Fibroblast of lung (primary cell): ENCODE results near the gene FGR. TPM values are rescaled to one million over a fixed set of nuclear protein-coding genes. Genes with fewer than 3 reads are reported as not detected.
A peak's percentile ranks its signal among the peaks of the same experiment; 100 is the strongest.

Experiments used
- DNase-seq, 2 donors: peaks; one replicate each; pipeline versions ENCODE4 v3.0.0 to v3.0.0-alpha.2; 2010; ENCODE audit warnings: low read depth in 2 of 2
- H2AFZ ChIP-seq: 2 replicates; pipeline ENCODE4 v1.5.1; 2012; ENCODE audit warnings: low read length, control low read depth, inconsistent platforms
- H3K27ac ChIP-seq: 2 replicates; pipeline ENCODE4 v1.5.1; 2011; ENCODE audit warnings: low read length, control low read depth; ENCODE audit not compliant: insufficient read depth
- H3K27me3 ChIP-seq: 2 replicates; pipeline ENCODE4 v1.5.1; 2011; ENCODE audit warnings: mild to moderate bottlenecking, low read length; ENCODE audit not compliant: control insufficient read depth, insufficient read depth
- H3K36me3 ChIP-seq: 2 replicates; pipeline ENCODE4 v1.5.1; 2011; ENCODE audit warnings: low read length; ENCODE audit not compliant: control insufficient read depth, insufficient read depth
- H3K4me1 ChIP-seq: 2 replicates; pipeline ENCODE4 v1.5.1; 2011; ENCODE audit warnings: low read length; ENCODE audit not compliant: control insufficient read depth, insufficient read depth; ENCODE audit errors: extremely low read depth
- H3K4me2 ChIP-seq: 2 replicates; pipeline ENCODE4 v1.5.1; 2011; ENCODE audit warnings: low read length, control low read depth; ENCODE audit not compliant: insufficient read depth; ENCODE audit errors: extremely low read depth
- H3K4me3 ChIP-seq, 4 experiments: fragments of 200-600 bp in 1 of 4; sonication (generic) in 1 of 4; replicated peaks in 1 of 4; 2 replicates each; pipeline ENCODE4 v1.5.1; 2011 to 2016; ENCODE audit warnings: low read length in 4 of 4, low read depth in 3 of 4, mild to moderate bottlenecking in 3 of 4, control low read depth in 2 of 4, inconsistent platforms in 1 of 4, mixed read lengths in 1 of 4; ENCODE audit not compliant: insufficient read depth in 1 of 4; ENCODE audit errors: control extremely low read depth in 1 of 4
- H3K79me2 ChIP-seq: 2 replicates; pipeline ENCODE4 v1.5.1; 2012; ENCODE audit warnings: mild to moderate bottlenecking, low read length, inconsistent platforms; ENCODE audit not compliant: control insufficient read depth, insufficient read depth
- H3K9ac ChIP-seq: 2 replicates; pipeline ENCODE4 v1.5.1; 2011; ENCODE audit warnings: mild to moderate bottlenecking, low read length, control low read depth; ENCODE audit not compliant: insufficient read depth
- H3K9me3 ChIP-seq: 2 replicates; pipeline ENCODE4 v1.5.1; 2012; ENCODE audit warnings: low read depth, low read length; ENCODE audit not compliant: control insufficient read depth, insufficient read depth
- H4K20me1 ChIP-seq: 2 replicates; pipeline ENCODE4 v1.5.1; 2011; ENCODE audit warnings: low read length; ENCODE audit not compliant: control insufficient read depth, insufficient read depth; ENCODE audit errors: extremely low read depth
- EZH2 ChIP-seq: IDR thresholded peaks from 2 replicates; pipeline ENCODE4 v1.5.1; 2012; ENCODE audit warnings: low read length, control low read depth, mild to moderate bottlenecking; ENCODE audit errors: missing control alignments
- polyA plus RNA-seq, 2 donors: library from polyadenylated mRNA; depleted of rRNA in 1 of 2; stranded (reverse) in 1 of 2; unstranded in 1 of 2; fragments of >200 nt; gene quantifications; 2 replicates each; pipeline ENCODE4 v1.2.1, GENCODE V29; 2011 to 2012; ENCODE audit warnings: missing spikeins in 1 of 2
- total RNA-seq: library from RNA; depleted of rRNA; stranded (reverse); fragments of >200 nt; gene quantifications from 2 replicates; pipeline ENCODE4 v1.2.1, GENCODE V29; 2014
- TF ChIP-seq, protein P1 (sequence below), 2 donors: IDR thresholded peaks in 1 of 2; conservative IDR thresholded peaks in 1 of 2; 1 replicate in 1 of 2; 2 replicates in 1 of 2; pipeline ENCODE4 v1.5.1; 2011 to 2012; ENCODE audit warnings: low read length in 2 of 2, control low read depth in 1 of 2, inconsistent platforms in 1 of 2, low read depth in 1 of 2, mild to moderate bottlenecking in 1 of 2

FGR gene
- total and polyA plus RNA-seq, 2 donors (not counting 1 experiment from before 2014, with no cell fraction given): not detected

DNA sequence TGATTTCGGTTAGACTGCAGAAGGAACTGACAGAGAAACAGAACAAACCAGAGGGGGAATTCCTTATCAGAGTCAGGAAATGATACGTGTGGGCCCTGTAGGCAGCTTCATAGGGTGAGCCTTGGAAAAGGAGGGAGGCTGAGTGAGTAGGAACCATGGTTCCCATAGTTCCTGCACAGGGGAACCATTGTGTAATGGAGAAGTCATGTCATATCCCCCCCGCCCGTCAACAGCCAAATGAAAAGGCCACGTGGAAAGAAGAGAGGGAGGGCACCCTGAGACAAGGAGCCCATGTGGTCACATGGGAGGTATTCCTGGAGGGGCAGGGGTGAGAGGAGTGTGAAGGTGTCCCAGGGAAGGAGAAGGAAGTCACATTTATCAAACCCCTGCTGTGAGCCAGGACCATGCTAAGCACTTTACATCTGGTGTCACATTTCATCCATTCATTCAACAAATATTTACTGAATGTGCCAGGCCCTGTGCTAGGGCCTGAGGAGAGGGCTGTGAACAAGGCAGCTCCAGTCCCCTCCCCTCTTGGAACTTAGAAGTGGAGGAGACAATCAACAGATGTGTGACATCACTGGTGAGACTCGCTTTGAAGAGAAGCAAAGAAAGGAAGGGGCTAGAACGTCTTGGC lies 15.7 kb upstream of the FGR start:
- Histone ChIP-seq H3K4me2 (no peak overlapping the region), H2AFZ (peak overlapping the region; percentile 55)

DNA sequence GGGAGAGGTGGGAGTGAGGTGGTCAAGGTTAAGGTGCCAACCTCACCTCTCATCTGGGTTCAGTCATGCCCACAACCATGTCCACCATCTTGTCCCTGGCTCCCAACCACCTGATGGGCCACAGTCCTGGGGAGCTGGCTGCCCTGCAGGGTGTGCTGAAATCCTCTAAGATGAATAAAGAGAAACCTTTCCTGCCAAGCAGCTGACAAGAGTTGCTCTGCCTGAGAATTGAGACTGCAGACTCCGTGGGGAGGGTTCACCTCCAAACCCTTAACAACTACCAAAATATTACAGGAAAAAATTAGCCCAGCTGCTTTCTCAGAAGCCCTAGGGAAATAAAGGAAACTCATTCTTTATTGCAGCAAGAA lies 15.2 kb upstream of the FGR start:
- TF ChIP-seq EZH2: no peak
- no peaks in the 10 kb centered on the region for H3K36me3 ChIP-seq

More for the DNA sequence above, 15.7 kb upstream of the FGR start:
- Histone ChIP-seq H3K4me3 (no peak overlapping the region), H3K4me1 (peaks cover 12% of the 10 kb centered on the region), H3K27me3 (no peaks in the 10 kb centered on the region), H3K9ac (no peak overlapping the region), H4K20me1 (no peaks in the 10 kb centered on the region), H3K27ac (no peak overlapping the region), H3K9me3 (no peaks in the 10 kb centered on the region), H3K36me3 (no peaks in the 10 kb centered on the region), H3K79me2 (no peaks in the 10 kb centered on the region)
- DNase-seq: peak; percentile 72 to 86
- TF ChIP-seq EZH2: no peak
- TF ChIP-seq, protein P1, sequence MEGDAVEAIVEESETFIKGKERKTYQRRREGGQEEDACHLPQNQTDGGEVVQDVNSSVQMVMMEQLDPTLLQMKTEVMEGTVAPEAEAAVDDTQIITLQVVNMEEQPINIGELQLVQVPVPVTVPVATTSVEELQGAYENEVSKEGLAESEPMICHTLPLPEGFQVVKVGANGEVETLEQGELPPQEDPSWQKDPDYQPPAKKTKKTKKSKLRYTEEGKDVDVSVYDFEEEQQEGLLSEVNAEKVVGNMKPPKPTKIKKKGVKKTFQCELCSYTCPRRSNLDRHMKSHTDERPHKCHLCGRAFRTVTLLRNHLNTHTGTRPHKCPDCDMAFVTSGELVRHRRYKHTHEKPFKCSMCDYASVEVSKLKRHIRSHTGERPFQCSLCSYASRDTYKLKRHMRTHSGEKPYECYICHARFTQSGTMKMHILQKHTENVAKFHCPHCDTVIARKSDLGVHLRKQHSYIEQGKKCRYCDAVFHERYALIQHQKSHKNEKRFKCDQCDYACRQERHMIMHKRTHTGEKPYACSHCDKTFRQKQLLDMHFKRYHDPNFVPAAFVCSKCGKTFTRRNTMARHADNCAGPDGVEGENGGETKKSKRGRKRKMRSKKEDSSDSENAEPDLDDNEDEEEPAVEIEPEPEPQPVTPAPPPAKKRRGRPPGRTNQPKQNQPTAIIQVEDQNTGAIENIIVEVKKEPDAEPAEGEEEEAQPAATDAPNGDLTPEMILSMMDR (conservative IDR thresholded peaks at IDR 0.05 in 1 of 2, IDR thresholded peaks at IDR 0.05 in 1 of 2; ENCODE audit: low read depth in 1 of 2, low read length in 2 of 2): no peak

DNA sequence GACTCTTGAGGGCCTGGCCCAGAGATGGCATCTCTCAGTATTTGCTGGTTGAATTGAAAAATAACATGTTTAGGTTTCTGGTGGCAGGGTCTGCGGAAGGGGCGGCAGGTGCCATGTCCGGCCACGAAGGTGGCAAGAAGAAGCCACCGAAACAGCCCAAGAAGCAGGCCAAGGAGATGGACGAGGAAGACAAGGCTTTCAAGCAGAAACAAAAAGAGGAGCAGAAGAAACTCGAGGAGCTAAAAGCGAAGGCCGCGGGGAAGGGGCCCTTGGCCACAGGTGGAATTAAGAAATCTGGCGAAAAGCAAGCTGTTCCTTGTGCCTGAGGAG lies 14.3 kb upstream of the FGR start:
- Histone ChIP-seq H3K9me3 (no peaks in the 10 kb centered on the region), H3K36me3 (no peaks in the 10 kb centered on the region), H3K4me1 (peaks cover 10% of the 10 kb centered on the region), H3K9ac (no peak overlapping the region), H3K79me2 (no peaks in the 10 kb centered on the region), H3K27me3 (no peaks in the 10 kb centered on the region), H2AFZ (no peak overlapping the region), H3K4me2 (no peak overlapping the region), H4K20me1 (no peaks in the 10 kb centered on the region), H3K4me3 (no peak overlapping the region), H3K27ac (no peak overlapping the region)
- no peak for DNase-seq
- TF ChIP-seq EZH2: no peak
- TF ChIP-seq, protein P1 (conservative IDR thresholded peaks at IDR 0.05 in 1 of 2, IDR thresholded peaks at IDR 0.05 in 1 of 2; ENCODE audit: low read depth in 1 of 2, low read length in 2 of 2): no peak

More for the DNA sequence above, 15.2 kb upstream of the FGR start:
- Histone ChIP-seq H3K4me2 (no peak overlapping the region), H3K27me3 (no peaks in the 10 kb centered on the region), H3K9ac (no peak overlapping the region), H3K4me3 (no peak overlapping the region), H3K4me1 (peaks cover 10% of the 10 kb centered on the region), H3K9me3 (no peaks in the 10 kb centered on the region), H3K27ac (no peak overlapping the region), H2AFZ (peak overlapping the region; percentile 55), H3K79me2 (no peaks in the 10 kb centered on the region), H4K20me1 (no peaks in the 10 kb centered on the region)
- DNase-seq: no peak
